Stimulated activated naive CD4-positive, alpha-beta T cell treated with Interleukin-2 at 50 U/mL for 16 hours (primary cell): ENCODE data around the gene CMKLR1.

Experiments used
- DNase-seq: peaks from one replicate; lab custom pipeline; 2025; lab: John Stamatoyannopoulos, UW

The CMKLR1 gene

GRCh38 chr12:108335349-108336119, 3.6 kb downstream of the CMKLR1 start:
- no peak for DNase-seq

GRCh38 chr12:108333898-108334699, 5.0 kb downstream of the CMKLR1 start:
- no peak for DNase-seq

GRCh38 chr12:108332791-108333382, 6.2 kb downstream of the CMKLR1 start:
- DNase-seq = no peak

GRCh38 chr12:108328420-108328819, 10.7 kb downstream of the CMKLR1 start:
- no peak for DNase-seq

- DNase-seq = no peak
Measured at GRCh38 chr12:108327621-108328344, 11.3 kb downstream of the CMKLR1 start.

- no peak for DNase-seq
Measured at GRCh38 chr12:108326254-108326750, 12.8 kb downstream of the CMKLR1 start.

- no peak for DNase-seq
Measured at GRCh38 chr12:108325549-108325948, 13.6 kb downstream of the CMKLR1 start.

- DNase-seq = no peak
Measured at GRCh38 chr12:108325018-108325358, 14.1 kb downstream of the CMKLR1 start.

- DNase-seq = no peak
Measured at GRCh38 chr12:108324351-108325017, 14.6 kb downstream of the CMKLR1 start.

GRCh38 chr12:108323581-108323980, 15.5 kb downstream of the CMKLR1 start:
- DNase-seq = no peak

- DNase-seq = no peak
Measured at GRCh38 chr12:108322998-108323397, 16.1 kb downstream of the CMKLR1 start.

GRCh38 chr12:108321688-108322087, 17.4 kb downstream of the CMKLR1 start:
- DNase-seq = no peak

GRCh38 chr12:108320507-108321293, 18.4 kb downstream of the CMKLR1 start:
- DNase-seq = no peak

- no peak for DNase-seq
Measured at GRCh38 chr12:108319277-108320234, 19.6 kb downstream of the CMKLR1 start.

GRCh38 chr12:108318472-108319275, 20.4 kb downstream of the CMKLR1 start:
- DNase-seq = no peak

GRCh38 chr12:108317308-108318234, 21.5 kb downstream of the CMKLR1 start:
- no peak for DNase-seq
